ENCODE data around the gene ANO4.
"Not testable (repeated sequence)": the region's sequence is repeated elsewhere in the genome, so short reads cannot be mapped to it uniquely, and the experiment has no call there.

The ANO4 gene

DNA sequence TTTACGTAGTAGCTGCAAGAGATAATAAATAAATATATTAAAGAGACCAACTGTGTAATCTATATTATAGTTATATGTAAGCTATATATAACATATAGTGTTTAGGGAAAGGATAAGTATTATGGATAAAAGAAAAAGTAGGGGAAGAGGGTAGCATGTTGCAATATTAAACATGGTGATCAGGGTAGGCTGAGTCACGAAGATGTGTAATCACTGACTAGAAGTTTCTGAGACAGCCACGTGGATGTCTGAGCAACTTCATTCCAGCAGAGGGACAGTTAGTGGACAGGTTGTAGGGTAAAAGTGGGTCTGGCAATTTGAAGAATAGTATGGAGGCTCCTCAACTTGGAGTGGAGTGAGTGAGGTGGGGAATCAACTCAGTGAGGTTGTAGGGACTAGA, 109.7 kb downstream of the ANO4 start:
- no peak overlapping the region for H3K9ac ChIP-seq (ENCODE audit: low read length in 2 of 2)
- H3K4me3 ChIP-seq (ENCODE audit: low read length in 2 of 2), result no peak overlapping the region
- H3K36me3 ChIP-seq (ENCODE audit: control insufficient read depth in 2 of 2, insufficient read depth in 2 of 2, low read length in 2 of 2), result no peaks in the 10 kb centered on the region
- peaks cover 0 to 2% of the 10 kb centered on the region in 2 donors for H3K9me3 ChIP-seq (ENCODE audit: control insufficient read depth in 2 of 2, low read length in 2 of 2)
- no peaks in the 10 kb centered on the region for H3K27me3 ChIP-seq (ENCODE audit: control insufficient read depth in 1 of 2, insufficient read depth in 2 of 2, low read length in 2 of 2)
- no peaks in the 10 kb centered on the region for H3K4me1 ChIP-seq (ENCODE audit: control insufficient read depth, insufficient read depth, low read length)
- H3K27ac ChIP-seq (ENCODE audit: low read length), result no peak overlapping the region

DNA sequence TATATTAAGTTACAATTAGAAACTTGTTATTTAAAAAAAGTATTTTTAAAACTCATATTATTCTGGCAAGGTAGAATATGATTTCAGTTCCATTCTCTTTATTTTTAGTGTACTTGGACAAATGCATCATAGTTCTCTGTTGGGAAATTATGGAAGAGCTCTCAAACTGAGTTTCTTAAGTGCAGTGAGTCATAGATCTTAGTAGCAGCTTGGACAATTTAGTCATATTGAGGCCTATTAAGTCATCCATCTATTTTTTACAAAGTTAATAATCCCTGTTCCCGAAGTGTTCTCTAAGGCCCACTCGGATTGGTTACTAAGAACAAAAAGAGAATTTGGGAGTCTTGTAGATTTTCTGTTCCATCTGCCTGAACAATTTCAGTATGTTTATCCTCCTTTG, 113.9 kb downstream of the ANO4 start:
- Histone ChIP-seq H3K27me3 (ENCODE audit: control insufficient read depth in 1 of 2, insufficient read depth in 2 of 2, low read length in 2 of 2) (no peaks in the 10 kb centered on the region), H3K27ac (ENCODE audit: low read length) (no peak overlapping the region), H3K4me1 (ENCODE audit: control insufficient read depth, insufficient read depth, low read length) (no peaks in the 10 kb centered on the region), H3K9ac (ENCODE audit: low read length in 2 of 2) (no peak overlapping the region), H3K36me3 (ENCODE audit: control insufficient read depth in 2 of 2, insufficient read depth in 2 of 2, low read length in 2 of 2) (no peaks in the 10 kb centered on the region), H3K9me3 (ENCODE audit: control insufficient read depth in 2 of 2, low read length in 2 of 2) (no peaks in the 10 kb centered on the region), H3K4me3 (ENCODE audit: low read length in 2 of 2) (no peak overlapping the region)

DNA sequence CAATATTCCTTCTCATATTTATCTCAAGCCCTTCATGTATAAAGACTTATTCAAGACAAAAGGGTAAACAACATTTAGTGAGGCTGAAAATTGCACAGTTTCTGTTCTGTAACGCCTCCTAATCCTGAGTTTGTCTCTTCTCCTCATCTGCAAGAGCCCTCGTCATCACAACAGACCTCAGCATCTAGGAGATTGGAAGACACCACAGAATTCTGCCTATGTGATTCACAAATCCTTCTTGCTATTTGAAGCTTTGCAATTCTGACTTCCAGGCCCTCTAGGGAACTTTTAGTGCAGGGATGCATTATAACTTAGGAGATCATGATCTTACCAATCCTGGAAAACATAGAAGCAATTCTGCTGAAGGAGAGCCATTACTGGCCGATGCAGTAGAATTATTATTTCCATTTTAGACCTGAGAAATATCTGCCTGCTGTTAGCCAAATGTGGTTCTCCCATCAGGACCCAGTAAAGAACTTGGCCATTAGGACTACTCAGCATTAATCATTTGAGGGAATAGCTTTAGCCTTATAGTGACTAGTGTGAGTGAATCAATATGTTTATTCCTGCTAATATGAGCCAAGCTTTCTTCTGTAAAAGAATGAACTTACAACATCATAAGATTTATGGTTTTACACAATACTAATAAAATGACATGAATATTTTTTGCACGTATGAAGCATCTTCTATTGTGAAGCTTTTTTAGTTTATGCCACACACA, 119.5 kb downstream of the ANO4 start:
- no peak overlapping the region for H3K27ac ChIP-seq (ENCODE audit: low read length)
- no peaks in the 10 kb centered on the region for H3K36me3 ChIP-seq (ENCODE audit: control insufficient read depth in 2 of 2, insufficient read depth in 2 of 2, low read length in 2 of 2)
- no peaks in the 10 kb centered on the region for H3K27me3 ChIP-seq (ENCODE audit: control insufficient read depth in 1 of 2, insufficient read depth in 2 of 2, low read length in 2 of 2)
- H3K9me3 ChIP-seq (ENCODE audit: control insufficient read depth in 2 of 2, low read length in 2 of 2), result no peaks in the 10 kb centered on the region
- H3K9ac ChIP-seq (ENCODE audit: low read length in 2 of 2), result no peak overlapping the region
- no peak overlapping the region for H3K4me3 ChIP-seq (ENCODE audit: low read length in 2 of 2)
- no peaks in the 10 kb centered on the region for H3K4me1 ChIP-seq (ENCODE audit: control insufficient read depth, insufficient read depth, low read length)

DNA sequence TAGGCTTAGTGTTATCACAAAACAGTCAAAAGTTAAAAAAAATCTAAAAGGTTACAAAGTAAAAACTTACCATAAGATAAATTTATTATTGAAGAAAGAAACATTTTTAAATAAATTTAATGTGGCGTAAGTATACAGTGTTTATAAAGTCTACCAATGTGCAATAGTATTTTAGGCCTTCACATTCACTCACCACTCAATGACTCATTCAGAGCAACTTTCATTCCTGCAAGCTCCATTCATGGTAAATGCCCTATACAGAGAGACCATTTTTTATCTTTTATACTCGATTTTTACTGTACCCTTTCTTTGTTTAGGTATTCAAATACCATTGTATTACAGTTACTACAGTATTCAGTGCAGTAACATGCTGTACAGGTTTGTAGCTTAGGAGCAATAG, 124.5 kb downstream of the ANO4 start:
- H3K27me3 ChIP-seq (ENCODE audit: control insufficient read depth in 1 of 2, insufficient read depth in 2 of 2, low read length in 2 of 2), result no peaks in the 10 kb centered on the region
- no peaks in the 10 kb centered on the region for H3K9me3 ChIP-seq (ENCODE audit: control insufficient read depth in 2 of 2, low read length in 2 of 2)
- H3K36me3 ChIP-seq (ENCODE audit: control insufficient read depth in 2 of 2, insufficient read depth in 2 of 2, low read length in 2 of 2), result no peaks in the 10 kb centered on the region
- H3K9ac ChIP-seq (ENCODE audit: low read length in 2 of 2), result no peak overlapping the region
- no peak overlapping the region for H3K4me3 ChIP-seq (ENCODE audit: low read length in 2 of 2)
- no peak overlapping the region for H3K27ac ChIP-seq (ENCODE audit: low read length)
- no peaks in the 10 kb centered on the region for H3K4me1 ChIP-seq (ENCODE audit: control insufficient read depth, insufficient read depth, low read length)

DNA sequence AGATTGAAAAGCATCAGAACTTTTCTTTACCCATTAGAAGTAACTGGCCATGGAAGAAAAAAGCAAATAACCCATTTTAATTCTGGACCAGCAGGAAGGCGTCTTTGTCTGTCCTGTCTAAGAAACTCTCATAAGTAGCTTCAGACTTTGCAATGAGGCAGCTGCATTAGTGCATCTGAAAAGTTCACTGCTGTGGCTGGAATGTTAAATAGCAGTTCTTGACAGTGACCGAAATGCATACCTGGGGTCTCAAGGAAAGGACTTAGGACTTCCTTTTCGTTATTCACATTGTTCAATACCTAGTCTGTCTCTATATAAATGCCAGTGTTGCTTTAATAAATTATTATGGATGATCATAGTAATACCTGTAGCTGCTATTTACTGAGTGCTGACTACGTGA, 125.9 kb downstream of the ANO4 start:
- no peaks in the 10 kb centered on the region for H3K36me3 ChIP-seq (ENCODE audit: control insufficient read depth in 2 of 2, insufficient read depth in 2 of 2, low read length in 2 of 2)
- no peaks in the 10 kb centered on the region for H3K4me1 ChIP-seq (ENCODE audit: control insufficient read depth, insufficient read depth, low read length)
- H3K9me3 ChIP-seq (ENCODE audit: control insufficient read depth in 2 of 2, low read length in 2 of 2), result no peaks in the 10 kb centered on the region
- H3K27ac ChIP-seq (ENCODE audit: low read length), result no peak overlapping the region
- no peaks in the 10 kb centered on the region for H3K27me3 ChIP-seq (ENCODE audit: control insufficient read depth in 1 of 2, insufficient read depth in 2 of 2, low read length in 2 of 2)
- no peak overlapping the region for H3K9ac ChIP-seq (ENCODE audit: low read length in 2 of 2)
- no peak overlapping the region for H3K4me3 ChIP-seq (ENCODE audit: low read length in 2 of 2)

DNA sequence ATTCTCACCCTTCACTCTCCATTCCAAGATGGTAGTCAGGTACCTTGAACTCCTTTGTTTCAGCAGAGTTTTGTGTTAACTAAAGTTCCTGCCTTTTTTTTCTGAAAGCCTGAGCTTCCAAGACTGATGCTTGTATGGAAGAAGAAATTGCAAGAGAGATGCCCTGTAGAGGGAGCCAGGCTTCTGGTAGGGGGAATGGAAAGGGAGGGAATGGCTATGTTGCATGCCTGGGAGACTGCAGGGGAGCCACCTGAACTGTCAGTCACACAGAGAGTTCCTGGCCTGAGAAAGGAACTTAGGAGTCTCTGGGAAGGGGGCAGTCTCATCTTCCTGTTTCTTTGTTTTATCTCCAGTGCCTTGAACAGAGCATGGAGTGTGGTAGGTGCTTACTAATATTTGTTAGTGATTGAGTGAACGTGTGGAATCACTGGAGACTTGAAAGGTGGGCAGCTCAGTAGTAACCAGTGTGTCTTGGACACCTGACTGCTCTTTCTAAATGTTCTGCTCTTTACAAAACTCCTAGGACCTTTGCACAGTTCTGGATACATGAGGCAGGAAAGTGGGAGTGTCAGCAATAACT, 132.2 kb downstream of the ANO4 start:
- no peak overlapping the region for H3K27ac ChIP-seq (ENCODE audit: low read length)
- H3K9ac ChIP-seq (ENCODE audit: low read length in 2 of 2), result no peak overlapping the region
- H3K4me3 ChIP-seq (ENCODE audit: low read length in 2 of 2), result no peak overlapping the region
- no peaks in the 10 kb centered on the region for H3K36me3 ChIP-seq (ENCODE audit: control insufficient read depth in 2 of 2, insufficient read depth in 2 of 2, low read length in 2 of 2)
- no peaks in the 10 kb centered on the region for H3K4me1 ChIP-seq (ENCODE audit: control insufficient read depth, insufficient read depth, low read length)
- no peaks in the 10 kb centered on the region for H3K27me3 ChIP-seq (ENCODE audit: control insufficient read depth in 1 of 2, insufficient read depth in 2 of 2, low read length in 2 of 2)
- no peaks in the 10 kb centered on the region for H3K9me3 ChIP-seq (ENCODE audit: control insufficient read depth in 2 of 2, low read length in 2 of 2)

DNA sequence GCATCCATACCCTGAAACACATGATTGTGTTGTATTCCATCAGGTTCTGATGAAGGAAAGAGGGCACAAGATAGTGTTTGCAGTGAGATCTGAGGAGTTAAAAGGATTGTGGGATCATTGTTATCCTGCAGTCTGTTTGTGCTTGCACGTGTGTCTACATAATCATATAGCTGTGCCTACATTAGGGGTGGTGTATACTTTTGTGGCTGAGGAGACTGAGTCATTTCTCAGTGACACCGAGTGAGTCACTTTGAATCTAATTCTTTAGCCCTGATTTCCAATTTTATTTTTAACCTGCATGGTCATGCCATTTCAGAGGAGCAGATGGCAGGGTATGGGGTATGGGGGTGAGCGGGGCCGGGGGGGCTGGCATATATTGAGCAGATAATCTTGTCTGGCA, 133.2 kb downstream of the ANO4 start:
- H3K27me3 ChIP-seq (ENCODE audit: control insufficient read depth in 1 of 2, insufficient read depth in 2 of 2, low read length in 2 of 2), result no peaks in the 10 kb centered on the region
- H3K9ac ChIP-seq (ENCODE audit: low read length in 2 of 2), result no peak overlapping the region
- H3K27ac ChIP-seq (ENCODE audit: low read length), result no peak overlapping the region
- no peaks in the 10 kb centered on the region for H3K36me3 ChIP-seq (ENCODE audit: control insufficient read depth in 2 of 2, insufficient read depth in 2 of 2, low read length in 2 of 2)
- H3K4me1 ChIP-seq (ENCODE audit: control insufficient read depth, insufficient read depth, low read length), result no peaks in the 10 kb centered on the region
- H3K4me3 ChIP-seq (ENCODE audit: low read length in 2 of 2), result no peak overlapping the region
- H3K9me3 ChIP-seq (ENCODE audit: control insufficient read depth in 2 of 2, low read length in 2 of 2), result no peaks in the 10 kb centered on the region

DNA sequence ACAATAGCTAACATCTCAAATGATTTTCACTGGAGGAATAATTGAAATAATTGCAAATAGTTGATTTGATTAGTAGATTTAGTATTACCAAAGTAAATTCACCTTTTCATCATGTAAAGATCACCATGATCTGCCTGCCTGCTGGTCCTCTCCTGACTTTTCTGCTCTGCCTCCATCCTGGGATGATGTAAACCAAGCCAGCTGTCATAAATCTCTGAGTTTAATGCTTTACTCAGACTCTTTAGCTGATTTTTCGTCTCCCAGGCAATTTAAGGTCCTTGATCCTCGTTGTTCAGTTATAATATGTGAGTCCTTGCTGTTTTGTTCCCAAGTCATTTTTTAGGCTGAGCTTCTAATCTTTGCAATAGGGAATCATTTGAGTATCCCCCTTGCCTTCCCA, 138.0 kb downstream of the ANO4 start:
- H3K27ac ChIP-seq (ENCODE audit: low read length), result no peak overlapping the region
- no peaks in the 10 kb centered on the region for H3K9me3 ChIP-seq (ENCODE audit: control insufficient read depth in 2 of 2, low read length in 2 of 2)
- H3K4me3 ChIP-seq (ENCODE audit: low read length in 2 of 2), result no peak overlapping the region
- no peaks in the 10 kb centered on the region for H3K36me3 ChIP-seq (ENCODE audit: control insufficient read depth in 2 of 2, insufficient read depth in 2 of 2, low read length in 2 of 2)
- no peaks in the 10 kb centered on the region for H3K27me3 ChIP-seq (ENCODE audit: control insufficient read depth in 1 of 2, insufficient read depth in 2 of 2, low read length in 2 of 2)
- no peaks in the 10 kb centered on the region for H3K4me1 ChIP-seq (ENCODE audit: control insufficient read depth, insufficient read depth, low read length)
- no peak overlapping the region for H3K9ac ChIP-seq (ENCODE audit: low read length in 2 of 2)

DNA sequence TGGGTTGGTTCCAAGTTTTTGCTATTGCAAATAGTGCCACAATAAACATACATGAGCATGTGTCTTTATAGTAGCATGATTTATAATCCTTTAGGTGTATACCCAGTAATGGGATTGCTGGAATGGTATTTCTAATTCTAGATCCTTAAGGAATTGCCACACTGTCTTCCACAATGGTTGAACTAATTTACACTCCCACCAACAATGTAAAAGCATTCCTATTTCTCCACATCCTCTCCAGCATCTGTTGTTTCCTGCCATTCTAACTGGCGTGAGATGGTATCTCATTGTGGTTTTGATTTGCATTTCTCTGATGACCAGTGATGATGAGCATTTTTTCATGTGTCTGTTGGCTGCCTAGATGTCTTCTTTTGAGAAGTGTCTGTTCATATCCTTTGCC, 139.0 kb downstream of the ANO4 start:
- H3K36me3 ChIP-seq (ENCODE audit: control insufficient read depth in 2 of 2, insufficient read depth in 2 of 2, low read length in 2 of 2); H3K4me3 ChIP-seq (ENCODE audit: low read length in 2 of 2); H3K4me1 ChIP-seq (ENCODE audit: control insufficient read depth, insufficient read depth, low read length); H3K9me3 ChIP-seq (ENCODE audit: control insufficient read depth in 2 of 2, low read length in 2 of 2); H3K9ac ChIP-seq (ENCODE audit: low read length in 2 of 2); H3K27ac ChIP-seq (ENCODE audit: low read length); H3K27me3 ChIP-seq (ENCODE audit: control insufficient read depth in 1 of 2, insufficient read depth in 2 of 2, low read length in 2 of 2): not testable (repeated sequence)

DNA sequence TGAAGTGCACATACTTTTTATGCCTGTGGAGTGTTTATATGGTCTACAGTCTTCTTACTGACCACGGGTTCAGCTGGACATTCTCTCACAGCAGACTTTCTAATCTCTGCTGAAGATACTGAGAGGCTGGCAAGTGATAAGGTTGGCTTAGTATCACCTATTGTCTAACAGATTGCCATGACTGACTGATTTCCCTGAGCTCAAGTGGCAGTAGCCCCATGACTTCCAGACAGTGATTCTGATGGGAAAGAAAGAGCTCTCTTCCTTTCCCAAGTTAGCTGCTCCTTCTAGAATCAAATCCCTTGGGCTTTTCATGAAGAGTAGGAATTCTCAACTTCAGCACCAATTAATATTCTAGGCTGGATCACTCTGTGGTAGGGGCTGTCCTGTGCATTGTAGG, 141.4 kb downstream of the ANO4 start:
- Histone ChIP-seq H3K4me3 (ENCODE audit: low read length in 2 of 2) (no peak overlapping the region), H3K27me3 (ENCODE audit: control insufficient read depth in 1 of 2, insufficient read depth in 2 of 2, low read length in 2 of 2) (no peaks in the 10 kb centered on the region), H3K9me3 (ENCODE audit: control insufficient read depth in 2 of 2, low read length in 2 of 2) (no peaks in the 10 kb centered on the region), H3K27ac (ENCODE audit: low read length) (no peak overlapping the region), H3K9ac (ENCODE audit: low read length in 2 of 2) (no peak overlapping the region), H3K4me1 (ENCODE audit: control insufficient read depth, insufficient read depth, low read length) (no peaks in the 10 kb centered on the region), H3K36me3 (ENCODE audit: control insufficient read depth in 2 of 2, insufficient read depth in 2 of 2, low read length in 2 of 2) (no peaks in the 10 kb centered on the region)

DNA sequence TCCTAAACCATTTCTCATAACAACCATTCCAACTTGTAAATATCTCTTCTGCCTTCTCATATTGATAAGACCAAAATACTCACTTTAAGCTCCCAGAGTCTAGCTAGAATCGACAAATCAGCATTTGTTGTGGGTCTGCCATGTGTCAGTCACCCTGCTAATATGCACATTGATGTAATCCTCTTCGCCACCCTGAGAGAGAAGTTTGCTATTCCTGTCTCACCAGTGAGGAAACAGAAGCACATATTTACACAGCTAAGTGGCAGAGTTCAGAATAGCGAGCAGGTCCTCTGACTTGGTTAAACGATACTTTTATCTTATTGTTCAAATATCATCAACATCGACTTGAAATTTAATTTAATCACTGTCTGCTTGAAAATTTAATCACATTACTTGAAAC, 142.1 kb downstream of the ANO4 start:
- no peak overlapping the region for H3K27ac ChIP-seq (ENCODE audit: low read length)
- H3K9ac ChIP-seq (ENCODE audit: low read length in 2 of 2), result no peak overlapping the region
- no peaks in the 10 kb centered on the region for H3K36me3 ChIP-seq (ENCODE audit: control insufficient read depth in 2 of 2, insufficient read depth in 2 of 2, low read length in 2 of 2)
- H3K4me3 ChIP-seq (ENCODE audit: low read length in 2 of 2), result no peak overlapping the region
- H3K27me3 ChIP-seq (ENCODE audit: control insufficient read depth in 1 of 2, insufficient read depth in 2 of 2, low read length in 2 of 2), result no peaks in the 10 kb centered on the region
- H3K4me1 ChIP-seq (ENCODE audit: control insufficient read depth, insufficient read depth, low read length), result no peaks in the 10 kb centered on the region
- no peaks in the 10 kb centered on the region for H3K9me3 ChIP-seq (ENCODE audit: control insufficient read depth in 2 of 2, low read length in 2 of 2)

Data from stomach smooth muscle (tissue), 2 donors.